Thymus (tissue), 11 donors: Measurements from ENCODE around the gene NUDT4B. TPM values are rescaled to one million over a fixed set of nuclear protein-coding genes. Genes with fewer than 3 reads are reported as not detected.
"Not testable (repeated sequence)": the region's sequence is repeated elsewhere in the genome, so short reads cannot be mapped to it uniquely, and the experiment has no call there.

Experiments used
- DNase-seq, 9 donors: peaks; one replicate each; pipeline ENCODE4 v3.0.0-alpha.2; 2013; ENCODE audit warnings: low spot score in 9 of 9, low read depth in 6 of 9, missing footprints in 1 of 9
- H3K27ac ChIP-seq, 2 donors: one replicate each; pipeline ENCODE4 v1.5.1; 2013; ENCODE audit warnings: control low read depth in 1 of 2, low read depth in 1 of 2, low read length in 1 of 2, mild to moderate bottlenecking in 1 of 2, moderate library complexity in 1 of 2
- H3K27me3 ChIP-seq, 2 donors: one replicate each; pipeline ENCODE4 v1.5.1; 2013; ENCODE audit warnings: low read length in 1 of 2; ENCODE audit not compliant: control insufficient read depth in 2 of 2, insufficient read depth in 1 of 2
- H3K36me3 ChIP-seq, 2 donors: one replicate each; pipeline ENCODE4 v1.5.1; 2013; ENCODE audit warnings: low read length in 1 of 2, mild to moderate bottlenecking in 1 of 2, moderate library complexity in 1 of 2; ENCODE audit not compliant: control insufficient read depth in 2 of 2, insufficient read depth in 2 of 2
- H3K4me1 ChIP-seq, 2 donors: one replicate each; pipeline ENCODE4 v1.5.1; 2013; ENCODE audit warnings: low read length in 2 of 2; ENCODE audit not compliant: control insufficient read depth in 2 of 2, insufficient read depth in 2 of 2
- H3K4me3 ChIP-seq, 2 donors: one replicate each; pipeline ENCODE4 v1.5.1; 2013; ENCODE audit warnings: low read length in 2 of 2, control low read depth in 1 of 2, mild to moderate bottlenecking in 1 of 2
- H3K9me3 ChIP-seq, 2 donors: one replicate each; pipeline ENCODE4 v1.5.1; 2013; ENCODE audit warnings: low read length in 1 of 2, mild to moderate bottlenecking in 1 of 2; ENCODE audit not compliant: control insufficient read depth in 2 of 2, insufficient read depth in 1 of 2
- WGBS: extraction: QIAGEN DNeasy Blood & Tissue Kit; methylation state at CpG from one replicate; pipeline ENCODE4 v1.1.7; 2013; 5-methylcytosine and 5-hydroxymethylcytosine counted together
- polyA plus RNA-seq: library from polyadenylated mRNA; stranded (reverse); fragments of 200-250 nt; gene quantifications from one replicate; pipeline ENCODE4 v1.2.3, GENCODE V29; 2013
- total RNA-seq: library from RNA; stranded (reverse); fragments of 120-200 nt; gene quantifications from one replicate; pipeline ENCODE4 v1.2.4, GENCODE V29; 2013
- donor health status: healthy.

Gene NUDT4B
- total and polyA plus RNA-seq, 2 donors, result 0.76 to 1.1 TPM

DNA sequence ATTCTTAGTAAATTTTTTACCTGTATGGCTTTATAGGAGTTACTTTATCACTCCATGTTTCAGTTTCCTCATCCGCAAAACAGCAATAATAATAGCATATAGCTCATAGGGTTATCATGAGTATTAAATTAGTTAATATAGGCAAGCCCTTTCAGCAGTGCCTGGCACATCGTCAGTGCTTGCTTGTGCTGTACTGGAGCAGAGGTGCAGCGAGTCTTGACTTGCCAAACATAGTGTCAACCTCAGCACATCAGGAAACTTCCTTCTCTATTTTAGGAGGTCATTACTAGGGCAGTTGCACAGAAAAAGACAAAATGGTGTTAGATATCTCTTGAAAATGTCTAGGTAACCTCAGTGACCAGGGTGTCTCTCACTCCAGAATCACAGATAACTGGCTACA, 33.1 kb upstream of the NUDT4B start:
- no CpG with 5 or more reads among the region's 3 CpGs for WGBS
- H3K27me3 ChIP-seq, H3K9me3 ChIP-seq, H3K4me1 ChIP-seq, H3K4me3 ChIP-seq, DNase-seq, H3K36me3 ChIP-seq, H3K27ac ChIP-seq: not testable (repeated sequence)

DNA sequence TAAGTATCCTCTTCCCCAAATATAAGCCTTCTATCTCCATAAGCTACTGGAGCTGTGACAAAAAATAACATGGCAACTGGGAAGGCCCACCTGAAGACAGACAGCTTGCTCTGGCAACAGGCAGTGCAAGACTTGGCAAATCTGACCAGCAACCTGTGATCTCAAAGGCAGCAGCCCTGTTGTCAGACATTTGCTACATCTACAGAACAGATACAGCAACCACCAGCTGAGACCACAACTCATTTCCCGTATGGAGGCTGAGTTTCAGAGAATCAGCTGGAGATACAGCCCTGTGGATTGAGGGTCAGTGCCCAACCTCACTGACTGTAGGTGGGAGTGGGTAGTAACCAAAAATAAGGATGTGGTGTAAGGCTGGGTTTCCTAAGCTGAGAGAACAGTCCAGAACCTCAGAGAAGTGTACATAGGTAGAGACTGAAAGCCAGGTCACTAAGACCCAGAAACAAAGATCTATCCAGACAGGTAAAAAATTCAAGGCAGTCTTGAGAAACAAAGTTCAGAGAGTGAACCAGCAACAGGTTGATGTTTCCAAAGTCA, 31.5 kb upstream of the NUDT4B start:
- H3K27me3 ChIP-seq, H3K9me3 ChIP-seq, H3K27ac ChIP-seq, H3K36me3 ChIP-seq, H3K4me1 ChIP-seq, DNase-seq, H3K4me3 ChIP-seq: not testable (repeated sequence)
- no CpG with 5 or more reads among the region's 1 CpG for WGBS

DNA sequence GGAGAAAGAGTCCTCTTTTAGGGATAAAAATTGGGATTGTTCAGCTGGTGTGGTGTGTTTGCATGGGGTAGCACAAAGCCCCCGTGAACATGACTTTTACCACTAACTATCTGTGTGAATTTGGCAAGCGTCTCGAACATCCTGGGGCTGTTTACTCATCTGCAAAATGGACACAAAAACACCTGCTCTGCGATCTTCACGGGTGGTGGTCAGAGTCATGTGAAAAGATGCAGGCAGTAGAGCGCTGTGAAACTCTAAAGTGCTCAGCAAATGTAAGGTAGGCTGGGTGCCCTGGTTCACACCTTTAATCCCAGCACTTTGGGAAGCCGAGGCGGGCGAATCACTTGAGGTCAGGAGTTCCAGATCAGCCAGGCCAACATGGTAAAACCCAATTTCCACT, 27.7 kb upstream of the NUDT4B start:
- H3K27ac ChIP-seq, H3K9me3 ChIP-seq, H3K4me3 ChIP-seq, H3K36me3 ChIP-seq, H3K4me1 ChIP-seq, DNase-seq, H3K27me3 ChIP-seq: not testable (repeated sequence)
- WGBS, result no CpG with 5 or more reads among the region's 9 CpGs

DNA sequence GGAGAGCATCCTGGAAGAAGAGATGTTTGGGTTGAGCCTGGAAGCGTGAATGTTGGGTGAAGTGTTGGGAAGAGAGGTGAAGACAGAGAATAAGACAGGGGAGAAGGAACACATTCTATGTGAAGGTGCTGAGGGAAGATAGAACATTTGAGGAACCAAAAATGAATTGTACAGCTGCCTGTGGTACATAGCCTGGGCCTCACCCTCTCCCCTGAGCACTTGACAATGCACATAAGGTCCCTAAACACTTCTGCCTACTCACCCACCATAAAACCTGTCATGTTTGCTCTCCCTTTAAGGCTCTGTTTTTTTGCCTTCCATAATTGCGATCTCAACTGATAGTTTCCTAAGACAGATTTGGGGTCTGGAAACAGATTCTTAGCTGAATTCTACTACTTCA, 25.8 kb upstream of the NUDT4B start:
- H3K27me3 ChIP-seq, H3K4me3 ChIP-seq, H3K36me3 ChIP-seq, DNase-seq, H3K27ac ChIP-seq, H3K9me3 ChIP-seq, H3K4me1 ChIP-seq: not testable (repeated sequence)
- no CpG with 5 or more reads among the region's 2 CpGs for WGBS

DNA sequence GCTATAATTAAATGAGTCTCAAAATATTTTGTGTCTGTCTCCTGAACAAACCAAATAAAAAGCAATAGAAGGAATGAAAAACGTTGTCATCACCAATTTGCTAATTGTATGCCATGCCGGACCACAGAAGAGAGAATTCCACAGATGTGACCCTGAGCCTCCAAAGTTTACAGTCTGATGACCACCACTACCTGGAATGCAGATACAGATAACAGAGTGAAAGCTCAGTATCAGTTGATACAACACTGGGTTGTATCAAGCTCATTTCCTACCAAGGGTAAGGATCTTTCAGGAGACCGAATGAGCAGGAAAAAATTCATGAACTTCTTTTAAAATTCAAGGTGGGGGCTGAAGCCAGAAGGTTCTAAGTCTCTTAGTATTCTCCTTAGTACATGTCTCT, 25.1 kb upstream of the NUDT4B start:
- not testable (repeated sequence) for DNase-seq, H3K36me3 ChIP-seq, H3K4me1 ChIP-seq, H3K9me3 ChIP-seq, H3K27me3 ChIP-seq, H3K27ac ChIP-seq, H3K4me3 ChIP-seq
- WGBS, result no CpG with 5 or more reads among the region's 3 CpGs

DNA sequence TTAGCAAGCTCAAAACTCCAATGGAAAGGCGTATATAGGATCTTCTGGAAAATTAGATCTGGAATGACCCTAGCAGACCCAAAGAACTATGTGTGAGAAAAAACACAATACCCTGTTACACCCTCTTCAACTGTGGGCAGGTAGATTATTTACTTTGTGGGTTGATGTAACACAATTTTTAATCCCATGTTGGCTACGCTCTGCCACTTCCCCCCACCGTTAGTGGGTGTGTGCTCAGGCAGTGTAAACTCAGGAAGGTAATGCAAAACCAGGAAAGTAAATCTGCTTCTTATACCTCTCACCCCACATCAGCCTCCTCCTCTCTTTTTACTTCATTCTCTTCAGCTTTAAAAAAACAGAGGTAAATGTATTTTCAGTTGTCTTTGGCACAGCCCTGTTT, 23.7 kb upstream of the NUDT4B start:
- not testable (repeated sequence) for H3K27me3 ChIP-seq, H3K36me3 ChIP-seq, H3K27ac ChIP-seq, DNase-seq, H3K9me3 ChIP-seq, H3K4me1 ChIP-seq, H3K4me3 ChIP-seq
- WGBS, result no CpG with 5 or more reads among the region's 3 CpGs

DNA sequence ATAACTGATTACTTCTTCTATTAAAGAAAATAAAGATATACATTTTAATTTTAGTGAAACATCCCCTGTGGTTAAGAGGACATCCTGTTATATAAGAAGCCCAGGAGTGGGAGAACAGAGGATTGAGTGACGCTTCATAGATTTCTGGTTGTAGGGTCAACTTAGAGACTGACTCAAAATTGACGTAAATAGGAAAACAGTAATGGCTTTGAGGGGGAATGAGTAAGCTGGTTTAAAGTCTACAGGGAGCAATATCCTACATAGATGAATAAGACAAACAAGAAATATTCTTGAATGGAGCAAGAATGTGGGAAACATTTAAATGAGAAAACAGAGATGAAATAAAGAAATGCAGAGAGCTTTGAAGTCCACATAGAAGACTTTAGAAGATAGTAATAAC, 20.7 kb upstream of the NUDT4B start:
- H3K27ac ChIP-seq, DNase-seq, H3K4me1 ChIP-seq, H3K4me3 ChIP-seq, H3K27me3 ChIP-seq, H3K36me3 ChIP-seq, H3K9me3 ChIP-seq: not testable (repeated sequence)
- WGBS, result no CpG with 5 or more reads among the region's 2 CpGs

DNA sequence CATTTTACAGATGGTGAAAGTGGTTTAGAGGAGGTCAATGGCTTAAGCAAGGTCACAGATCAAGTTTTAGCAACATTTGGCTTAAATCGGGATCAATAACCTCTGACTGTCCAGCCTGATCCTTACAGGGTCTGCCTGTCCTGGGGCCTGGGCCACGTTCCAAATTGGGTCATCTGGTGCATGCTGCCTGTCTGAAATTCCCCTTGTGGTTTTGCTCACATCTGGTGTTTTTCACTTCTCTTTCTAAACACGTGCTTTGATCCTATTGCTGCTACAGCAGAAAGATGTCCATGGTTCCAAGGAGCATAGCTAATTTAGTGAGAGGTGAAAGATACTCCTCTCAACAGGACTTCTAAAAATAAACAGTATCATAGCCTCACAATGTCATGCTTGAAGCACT, 19.4 kb upstream of the NUDT4B start:
- H3K27me3 ChIP-seq, DNase-seq, H3K4me1 ChIP-seq, H3K27ac ChIP-seq, H3K4me3 ChIP-seq, H3K9me3 ChIP-seq, H3K36me3 ChIP-seq: not testable (repeated sequence)
- no CpG with 5 or more reads among the region's 3 CpGs for WGBS

DNA sequence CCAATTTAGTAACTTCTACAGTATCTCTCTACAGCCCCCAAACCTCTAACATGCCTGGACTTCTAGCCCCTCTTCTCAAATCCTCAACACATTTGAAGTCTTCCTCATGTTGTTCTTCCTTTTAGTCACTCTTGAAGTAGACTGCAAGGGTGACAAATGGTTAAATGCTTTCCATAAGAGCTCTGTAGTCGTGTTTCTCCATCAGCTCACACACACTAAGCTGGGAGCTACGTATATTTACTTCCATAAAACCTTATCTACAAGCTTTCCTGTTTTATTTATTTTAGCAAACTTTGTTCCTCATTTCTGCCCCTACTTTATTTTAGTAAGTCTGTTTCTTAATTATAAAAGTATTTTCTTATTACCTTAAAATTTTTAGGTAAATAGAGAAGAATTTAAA, 19.0 kb upstream of the NUDT4B start:
- H3K27ac ChIP-seq, H3K4me1 ChIP-seq: not testable (repeated sequence)
- no CpG with 5 or more reads among the region's 2 CpGs for WGBS

DNA sequence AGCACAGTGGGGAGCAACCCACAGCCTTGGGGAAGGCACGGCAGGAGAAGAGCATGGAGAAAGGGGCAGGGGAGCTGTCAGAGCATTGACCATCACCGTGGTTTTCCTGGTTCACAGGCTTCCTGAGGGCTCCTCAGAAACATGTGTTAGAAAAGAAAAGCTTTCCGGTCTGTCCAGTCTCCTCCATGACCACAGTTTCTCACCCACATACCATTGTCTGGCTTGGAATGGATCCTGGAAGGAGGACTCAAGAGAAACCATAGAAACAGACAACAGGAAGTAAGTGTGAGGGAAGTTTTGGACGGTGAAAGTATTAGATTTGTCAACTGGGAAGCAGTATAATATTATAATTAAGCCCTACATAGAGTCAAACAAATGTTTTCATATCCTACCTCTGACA, 16.3 kb upstream of the NUDT4B start:
- H3K36me3 ChIP-seq, H3K27me3 ChIP-seq, H3K27ac ChIP-seq, H3K4me1 ChIP-seq, DNase-seq, H3K4me3 ChIP-seq, H3K9me3 ChIP-seq: not testable (repeated sequence)
- WGBS, result no CpG with 5 or more reads among the region's 4 CpGs

More for the DNA sequence above, 19.0 kb upstream of the NUDT4B start:
- H3K27me3 ChIP-seq, H3K9me3 ChIP-seq, DNase-seq, H3K36me3 ChIP-seq, H3K4me3 ChIP-seq: not testable (repeated sequence)
